HCT116 (cell line): ENCODE data around the gene ABHD2. TPM values are rescaled to one million over a fixed set of nuclear protein-coding genes. Genes with fewer than 3 reads are reported as not detected.

Experiments
- ATAC-seq: fragments of 200-7000 bp; cut with Tn5 transposase; 2 replicates; pipeline ENCODE4 v1.9.1; 2020; ENCODE audit warnings: mild to moderate bottlenecking, moderate library complexity
- BruUV-seq: library from RNA; stranded (reverse); fragments of 400-500 nt; replicated peaks from 2 replicates; lab custom pipeline; 2021; lab: Mats Ljungman, UMichigan
- CTCF ChIA-PET: fragments of 300-600 bp; sonication (Branson Sonifier 250); formaldehyde crosslinking; loops from one replicate; lab custom pipeline; 2021; ENCODE audit warnings: antibody characterized with exemption; lab: Charles Lee
- POLR2A ChIA-PET: fragments of 300-600, 350-600 bp; sonication (Branson Sonifier 250); formaldehyde crosslinking; loops from one replicate; lab custom pipeline; 2021; ENCODE audit warnings: antibody characterized with exemption; lab: Charles Lee
- RAD21 ChIA-PET, 2 experiments: fragments of 300-600 bp; sonication (Branson Sonifier 250); formaldehyde crosslinking; loops; one replicate each; lab custom pipeline; 2023; ENCODE audit warnings: low total read pairs in 2 of 2; ENCODE audit not compliant: uncharacterized antibody in 2 of 2, unreplicated experiment in 2 of 2, low non-redundant PET in 1 of 2; lab: Charles Lee
- DNase-seq: peaks from one replicate; pipeline ENCODE4 v3.0.0-alpha.2; 2010; ENCODE audit warnings: low read depth, low spot score
- H2AFZ ChIP-seq: fragments of 200-600 bp; shearing (Covaris generic), sonication (generic); 2 replicates; pipeline ENCODE4 v1.6.1; 2017; ENCODE audit warnings: low read depth, mixed run types, mixed read lengths, antibody characterized with exemption, low read length; ENCODE audit not compliant: poor library complexity, severe bottlenecking
- H3K27ac ChIP-seq: 2 replicates; pipeline ENCODE4 v1.5.1; 2012; ENCODE audit warnings: low read depth, low read length
- H3K27me3 ChIP-seq: fragments of 200-600 bp; sonication (generic); 2 replicates; pipeline ENCODE4 v1.6.1; 2016; ENCODE audit warnings: mixed run types, low read length, mixed read lengths; ENCODE audit not compliant: insufficient read depth
- H3K36me3 ChIP-seq, 2 experiments: fragments of 200-500 bp in 1 of 2; fragments of 200-600 bp in 1 of 2; sonication (Bioruptor generic) in 1 of 2; sonication (generic) in 1 of 2; 2 replicates each; pipeline versions ENCODE4 v1.5.1 to v1.6.1; 2014 to 2016; ENCODE audit warnings: low read length in 2 of 2, inconsistent platforms in 1 of 2, mixed read lengths in 1 of 2, mixed run types in 1 of 2; ENCODE audit not compliant: insufficient read depth in 2 of 2, control insufficient read depth in 1 of 2
- H3K4me1 ChIP-seq, 2 experiments: fragments of 200-600 bp in 1 of 2; sonication (generic) in 1 of 2; 2 replicates each; pipeline versions ENCODE4 v1.5.1 to v1.6.1; 2012 to 2017; ENCODE audit warnings: low read length in 2 of 2, inconsistent platforms in 1 of 2, mild to moderate bottlenecking in 1 of 2, mixed read lengths in 1 of 2, mixed run types in 1 of 2, moderate library complexity in 1 of 2; ENCODE audit not compliant: insufficient read depth in 2 of 2, control insufficient read depth in 1 of 2
- H3K4me2 ChIP-seq: fragments of 200-600 bp; sonication (generic); 2 replicates; pipeline ENCODE4 v1.6.1; 2017; ENCODE audit warnings: mixed run types, low read length, mixed read lengths
- H3K4me3 ChIP-seq, 2 experiments: fragments of 200-600 bp in 1 of 2; sonication (generic) in 1 of 2; replicated peaks in 1 of 2; 2 replicates each; pipeline ENCODE4 v1.5.1; 2011 to 2016; ENCODE audit warnings: low read length in 2 of 2, control low read depth in 1 of 2, low read depth in 1 of 2, mild to moderate bottlenecking in 1 of 2, mixed read lengths in 1 of 2, mixed run types in 1 of 2
- H3K79me2 ChIP-seq: fragments of 200-600 bp; sonication (generic); 2 replicates; pipeline ENCODE4 v1.6.1; 2017; ENCODE audit warnings: mild to moderate bottlenecking, mixed run types, low read length, moderate library complexity, mixed read lengths; ENCODE audit not compliant: insufficient read depth
- H3K9ac ChIP-seq: fragments of 200-600 bp; sonication (generic); 2 replicates; pipeline ENCODE4 v1.6.1; 2016; ENCODE audit warnings: low read length, mixed read lengths
- H3K9me2 ChIP-seq: fragments of 200-600 bp; sonication (generic), shearing (Covaris generic); 2 replicates; pipeline ENCODE4 v1.6.1; 2017; ENCODE audit warnings: mixed run types, mild to moderate bottlenecking, moderate library complexity; ENCODE audit not compliant: insufficient read depth
- H3K9me3 ChIP-seq, 2 experiments: fragments of 200-500 bp in 1 of 2; fragments of 200-600 bp in 1 of 2; sonication (Bioruptor generic) in 1 of 2; sonication (generic) in 1 of 2; 2 replicates each; pipeline ENCODE4 v1.6.1; 2014 to 2017; ENCODE audit warnings: low read length in 2 of 2, mixed read lengths in 2 of 2, inconsistent platforms in 1 of 2, low read depth in 1 of 2, mild to moderate bottlenecking in 1 of 2, mixed run types in 1 of 2, moderate library complexity in 1 of 2; ENCODE audit not compliant: control insufficient read depth in 1 of 2, insufficient read depth in 1 of 2
- H4K20me1 ChIP-seq: fragments of 200-600 bp; sonication (generic), shearing (Covaris generic); 2 replicates; pipeline ENCODE4 v1.6.1; 2017; ENCODE audit warnings: mixed run types, mild to moderate bottlenecking, moderate library complexity; ENCODE audit not compliant: insufficient read depth
- ATF3 ChIP-seq: IDR thresholded peaks from 2 replicates; pipeline ENCODE4 v1.6.1; 2012
- CBX3 ChIP-seq: IDR thresholded peaks from 2 replicates; pipeline ENCODE4 v1.6.1; 2012; ENCODE audit warnings: low read depth
- EGR1 ChIP-seq: IDR thresholded peaks from 2 replicates; pipeline ENCODE4 v1.6.1; 2012; ENCODE audit warnings: low read depth
- ELF1 ChIP-seq: IDR thresholded peaks from 2 replicates; pipeline ENCODE4 v1.6.1; 2012; ENCODE audit warnings: low read depth, borderline replicate concordance
- EZH2 ChIP-seq: fragments of 200-600 bp; sonication (generic); IDR thresholded peaks from 2 replicates; pipeline ENCODE4 v1.6.1; 2017; ENCODE audit warnings: antibody characterized with exemption, mixed run types
- FOSL1 ChIP-seq: IDR thresholded peaks from 2 replicates; pipeline ENCODE4 v1.6.1; 2012; ENCODE audit warnings: low read depth
- RAD21 ChIP-seq: IDR thresholded peaks from 2 replicates; pipeline ENCODE4 v1.6.1; 2012; ENCODE audit warnings: low read depth, mild to moderate bottlenecking
- SIN3A ChIP-seq: IDR thresholded peaks from 2 replicates; pipeline ENCODE4 v1.6.1; 2012; ENCODE audit warnings: low read depth
- SP1 ChIP-seq: IDR thresholded peaks from 2 replicates; pipeline ENCODE4 v1.6.1; 2012; ENCODE audit warnings: low read depth
- TCF7L2 ChIP-seq: IDR thresholded peaks from 2 replicates; pipeline ENCODE4 v1.7.0; 2011; ENCODE audit warnings: borderline replicate concordance, inconsistent platforms; ENCODE audit not compliant: insufficient read depth, insufficient read length; ENCODE audit errors: extremely low read depth
- YY1 ChIP-seq: IDR thresholded peaks from 2 replicates; pipeline ENCODE4 v1.6.1; 2011; ENCODE audit warnings: low read length, low read depth, moderate library complexity, mild to moderate bottlenecking; ENCODE audit not compliant: insufficient replicate concordance; ENCODE audit errors: extremely low read depth
- ZNF274 ChIP-seq: fragments of 200-500 bp; sonication (Bioruptor generic); IDR thresholded peaks from 2 replicates; pipeline ENCODE4 v1.6.1; 2014; ENCODE audit warnings: mild to moderate bottlenecking, low read depth, low read length, inconsistent platforms
- intact Hi-C: fragments of 100-400 bp; cut with micrococcal nuclease; formaldehyde crosslinking; loops from 2 replicates; pipeline ENCODE4 v1.10.0; 2022
- total RNA-seq: library from RNA; stranded (reverse); gene quantifications from one replicate; pipeline ENCODE4 v1.2.1, GENCODE V29; 2021; ENCODE audit not compliant: unreplicated experiment
- TF ChIP-seq, protein P1 (sequence below): IDR thresholded peaks from 2 replicates; pipeline ENCODE4 v1.6.1; 2012; ENCODE audit warnings: low read depth
- TF ChIP-seq, protein P2 (sequence below): IDR thresholded peaks from 2 replicates; pipeline ENCODE4 v1.6.1; 2012
- TF ChIP-seq, protein P3 (sequence below), 3 experiments: fragments of 200-600 bp in 1 of 3; sonication (generic) in 1 of 3; IDR thresholded peaks in 2 of 3; conservative IDR thresholded peaks in 1 of 3; 2 replicates each; pipeline ENCODE4 v1.5.1; 2012 to 2017; ENCODE audit warnings: low read depth in 2 of 3, low read length in 2 of 3, antibody characterized with exemption in 1 of 3, borderline replicate concordance in 1 of 3, control low read depth in 1 of 3, mild to moderate bottlenecking in 1 of 3, mixed read lengths in 1 of 3, mixed run types in 1 of 3, moderate library complexity in 1 of 3; ENCODE audit not compliant: insufficient read depth in 1 of 3

Gene ABHD2
- total RNA-seq, 1 experiment from 2014 or later, result 40.8 TPM

- no peak for ATAC-seq
- Histone ChIP-seq H3K9me2 (no peaks in the 10 kb centered on the region), H3K36me3 (no peaks in the 10 kb centered on the region), H3K27me3 (no peaks in the 10 kb centered on the region), H3K4me2 (no peak overlapping the region), H3K9me3 (no peaks in the 10 kb centered on the region), H3K79me2 (no peaks in the 10 kb centered on the region), H3K4me3 (no peak overlapping the region), H3K4me1 (peaks cover 17% of the 10 kb centered on the region in 2 experiments), H2AFZ (no peak overlapping the region), H3K27ac (no peak overlapping the region), H4K20me1 (no peaks in the 10 kb centered on the region), H3K9ac (no peak overlapping the region)
- RAD21 ChIA-PET, result no interaction called here
- no TSS peak for BruUV-seq
- intact Hi-C loops, result no loop called here
- CTCF ChIA-PET, result interaction anchor here (2.2 to 5.0 kb wide), 3 partner anchors 9 to 18 kb away, joined by 4 to 30 read pairs (median 5); no protein-coding TSS in a partner anchor
- DNase-seq, result no peak
- POLR2A ChIA-PET, result no interaction called here
- TF ChIP-seq ELF1 (no peak), FOSL1 (no peak), ATF3 (no peak), EGR1 (no peak), EZH2 (no peak), ZNF274 (no peak), SP1 (no peak), RAD21 (no peak), TCF7L2 (no peak), SIN3A (no peak), CBX3 (no peak), YY1 (no peak)
- TF ChIP-seq, protein P1, sequence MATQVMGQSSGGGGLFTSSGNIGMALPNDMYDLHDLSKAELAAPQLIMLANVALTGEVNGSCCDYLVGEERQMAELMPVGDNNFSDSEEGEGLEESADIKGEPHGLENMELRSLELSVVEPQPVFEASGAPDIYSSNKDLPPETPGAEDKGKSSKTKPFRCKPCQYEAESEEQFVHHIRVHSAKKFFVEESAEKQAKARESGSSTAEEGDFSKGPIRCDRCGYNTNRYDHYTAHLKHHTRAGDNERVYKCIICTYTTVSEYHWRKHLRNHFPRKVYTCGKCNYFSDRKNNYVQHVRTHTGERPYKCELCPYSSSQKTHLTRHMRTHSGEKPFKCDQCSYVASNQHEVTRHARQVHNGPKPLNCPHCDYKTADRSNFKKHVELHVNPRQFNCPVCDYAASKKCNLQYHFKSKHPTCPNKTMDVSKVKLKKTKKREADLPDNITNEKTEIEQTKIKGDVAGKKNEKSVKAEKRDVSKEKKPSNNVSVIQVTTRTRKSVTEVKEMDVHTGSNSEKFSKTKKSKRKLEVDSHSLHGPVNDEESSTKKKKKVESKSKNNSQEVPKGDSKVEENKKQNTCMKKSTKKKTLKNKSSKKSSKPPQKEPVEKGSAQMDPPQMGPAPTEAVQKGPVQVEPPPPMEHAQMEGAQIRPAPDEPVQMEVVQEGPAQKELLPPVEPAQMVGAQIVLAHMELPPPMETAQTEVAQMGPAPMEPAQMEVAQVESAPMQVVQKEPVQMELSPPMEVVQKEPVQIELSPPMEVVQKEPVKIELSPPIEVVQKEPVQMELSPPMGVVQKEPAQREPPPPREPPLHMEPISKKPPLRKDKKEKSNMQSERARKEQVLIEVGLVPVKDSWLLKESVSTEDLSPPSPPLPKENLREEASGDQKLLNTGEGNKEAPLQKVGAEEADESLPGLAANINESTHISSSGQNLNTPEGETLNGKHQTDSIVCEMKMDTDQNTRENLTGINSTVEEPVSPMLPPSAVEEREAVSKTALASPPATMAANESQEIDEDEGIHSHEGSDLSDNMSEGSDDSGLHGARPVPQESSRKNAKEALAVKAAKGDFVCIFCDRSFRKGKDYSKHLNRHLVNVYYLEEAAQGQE, result no peak
- TF ChIP-seq, protein P2, sequence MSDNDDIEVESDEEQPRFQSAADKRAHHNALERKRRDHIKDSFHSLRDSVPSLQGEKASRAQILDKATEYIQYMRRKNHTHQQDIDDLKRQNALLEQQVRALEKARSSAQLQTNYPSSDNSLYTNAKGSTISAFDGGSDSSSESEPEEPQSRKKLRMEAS, result no peak
- TF ChIP-seq, protein P3, sequence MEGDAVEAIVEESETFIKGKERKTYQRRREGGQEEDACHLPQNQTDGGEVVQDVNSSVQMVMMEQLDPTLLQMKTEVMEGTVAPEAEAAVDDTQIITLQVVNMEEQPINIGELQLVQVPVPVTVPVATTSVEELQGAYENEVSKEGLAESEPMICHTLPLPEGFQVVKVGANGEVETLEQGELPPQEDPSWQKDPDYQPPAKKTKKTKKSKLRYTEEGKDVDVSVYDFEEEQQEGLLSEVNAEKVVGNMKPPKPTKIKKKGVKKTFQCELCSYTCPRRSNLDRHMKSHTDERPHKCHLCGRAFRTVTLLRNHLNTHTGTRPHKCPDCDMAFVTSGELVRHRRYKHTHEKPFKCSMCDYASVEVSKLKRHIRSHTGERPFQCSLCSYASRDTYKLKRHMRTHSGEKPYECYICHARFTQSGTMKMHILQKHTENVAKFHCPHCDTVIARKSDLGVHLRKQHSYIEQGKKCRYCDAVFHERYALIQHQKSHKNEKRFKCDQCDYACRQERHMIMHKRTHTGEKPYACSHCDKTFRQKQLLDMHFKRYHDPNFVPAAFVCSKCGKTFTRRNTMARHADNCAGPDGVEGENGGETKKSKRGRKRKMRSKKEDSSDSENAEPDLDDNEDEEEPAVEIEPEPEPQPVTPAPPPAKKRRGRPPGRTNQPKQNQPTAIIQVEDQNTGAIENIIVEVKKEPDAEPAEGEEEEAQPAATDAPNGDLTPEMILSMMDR (IDR thresholded peaks at IDR 0.05 in 2 of 3, conservative IDR thresholded peaks at IDR 0.05 in 1 of 3; ENCODE audit: borderline replicate concordance in 1 of 3, insufficient read depth in 1 of 3, low read depth in 2 of 3, low read length in 2 of 3), result no peak
Observed at GRCh38 chr15:89195836-89196235, 107.6 kb downstream of the ABHD2 start.
